ENCODE data around the gene C1orf159. TPM values are rescaled to one million over a fixed set of nuclear protein-coding genes. Genes with fewer than 3 reads are reported as not detected.

C1orf159 gene
- total and polyA plus RNA-seq, 2 of the 8 experiments (the other 6 are each of a cell fraction or from before 2014, with no cell fraction given), result 10.0 to 10.9 TPM

DNA sequence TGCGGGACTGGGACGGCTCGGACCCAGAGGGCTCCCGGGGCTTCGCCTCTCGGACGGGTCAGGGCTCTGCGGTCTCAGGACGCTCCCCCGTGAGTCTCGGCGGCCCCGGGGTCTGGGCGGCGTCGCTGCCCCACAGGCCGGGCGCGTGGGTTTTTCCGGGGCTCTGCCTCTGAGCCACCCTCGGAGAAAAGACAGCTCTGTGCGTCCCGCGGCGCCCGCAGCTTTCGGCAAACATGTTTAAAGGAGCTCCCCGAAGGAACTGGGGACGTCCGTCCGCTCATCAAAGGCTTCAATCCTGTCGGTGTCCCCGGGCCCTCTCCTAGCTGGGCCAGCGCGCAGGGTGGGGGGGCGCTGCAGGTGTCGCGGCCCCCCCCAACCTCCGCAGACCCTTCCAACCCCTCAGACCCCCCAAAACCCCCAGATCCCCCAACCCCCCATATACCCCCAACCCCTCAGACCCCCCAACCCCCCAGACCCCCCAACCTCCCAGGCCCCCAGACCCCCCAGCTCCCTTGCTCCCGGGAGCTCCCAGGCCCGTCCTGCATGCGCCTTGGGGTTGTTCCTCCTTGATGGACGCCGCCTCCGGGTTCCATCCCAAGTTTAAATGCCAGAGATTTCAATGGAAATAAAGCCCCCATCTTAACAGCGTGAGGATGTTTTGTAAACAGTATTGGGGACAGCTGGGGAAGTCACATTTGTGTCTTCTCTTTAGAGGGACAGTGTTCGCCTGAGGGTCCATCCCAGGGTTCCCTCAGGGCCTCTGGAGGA, 996 bp upstream of the C1orf159 start:
- no peak for FAIRE-seq
- no peak for DNase-seq (ENCODE audit: low read depth in 1 of 2, low spot score in 2 of 2)
- POLR2A ChIA-PET (ENCODE audit: partially characterized antibody), result interaction anchor here (1.0 kb wide), 2 partner anchors 58 to 114 kb away, joined by 3 read pairs; no protein-coding TSS in a partner anchor
- TF ChIP-seq TCF12 (IDR thresholded peaks at IDR 0.05; ENCODE audit: low read depth, low read length) (no peak), TAF1 (IDR thresholded peaks at IDR 0.05; ENCODE audit: low read depth, low read length) (no peak), JUN (IDR thresholded peaks at IDR 0.05; ENCODE audit: low read depth, low read length) (no peak), SP1 (IDR thresholded peaks at IDR 0.05; ENCODE audit: low read depth, low read length) (no peak), FOSL1 (IDR thresholded peaks at IDR 0.05; ENCODE audit: insufficient read depth, low read depth, low read length) (no peak), GABPA (IDR thresholded peaks at IDR 0.05; ENCODE audit: borderline replicate concordance, insufficient read depth, low read length) (0 out of 2 replicates have a peak, but pooled peaks have one; percentile 37), SUZ12 (IDR thresholded peaks at IDR 0.05; ENCODE audit: low read length) (0 out of 2 replicates have a peak, but pooled peaks have one; percentile 29), SIX5 (IDR thresholded peaks at IDR 0.05; ENCODE audit: low read depth, low read length) (no peak), POU5F1 (IDR thresholded peaks at IDR 0.05; ENCODE audit: low read depth, low read length) (no peak), KDM1A (IDR thresholded peaks at IDR 0.05; ENCODE audit: borderline replicate concordance, low read length) (no peak)
- TF ChIP-seq, protein P1, sequence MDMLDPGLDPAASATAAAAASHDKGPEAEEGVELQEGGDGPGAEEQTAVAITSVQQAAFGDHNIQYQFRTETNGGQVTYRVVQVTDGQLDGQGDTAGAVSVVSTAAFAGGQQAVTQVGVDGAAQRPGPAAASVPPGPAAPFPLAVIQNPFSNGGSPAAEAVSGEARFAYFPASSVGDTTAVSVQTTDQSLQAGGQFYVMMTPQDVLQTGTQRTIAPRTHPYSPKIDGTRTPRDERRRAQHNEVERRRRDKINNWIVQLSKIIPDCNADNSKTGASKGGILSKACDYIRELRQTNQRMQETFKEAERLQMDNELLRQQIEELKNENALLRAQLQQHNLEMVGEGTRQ (IDR thresholded peaks at IDR 0.05; ENCODE audit: low read length), result no peak

More for the DNA sequence above, 996 bp upstream of the C1orf159 start:
- Histone ChIP-seq H4K5ac (ENCODE audit: insufficient read length, low read depth, low read length) (no peak overlapping the region), H2BK120ac (replicated peaks; ENCODE audit: low read depth, low read length) (no peak overlapping the region), H2AK5ac (ENCODE audit: low read depth, low read length) (no peak overlapping the region), H3K4me2 (ENCODE audit: insufficient read depth in 1 of 2, low read depth in 2 of 2, low read length in 2 of 2) (peak overlapping the region; percentile 64 to 77), H2BK20ac (ENCODE audit: low read length) (no peak overlapping the region), H2BK12ac (ENCODE audit: low read depth, low read length) (no peak overlapping the region), H3K79me1 (ENCODE audit: low read depth, low read length) (peaks cover 2% of the 10 kb centered on the region), H3K14ac (ENCODE audit: insufficient read length) (no peak overlapping the region), H3K9me3 (ENCODE audit: insufficient read depth in 2 of 2, low read depth in 1 of 2, low read length in 1 of 2) (peaks cover 4 to 5% of the 10 kb centered on the region in 2 experiments; a peak in 1 of 4 replicates), H3K56ac (replicated peaks; ENCODE audit: insufficient read length, low read depth, low read length) (no peak overlapping the region), H3K23ac (ENCODE audit: insufficient read length) (no peak overlapping the region), H3K36me3 (ENCODE audit: control insufficient read depth in 2 of 4, insufficient read depth in 4 of 4, low read length in 3 of 4) (no peaks in the 10 kb centered on the region), H4K8ac (ENCODE audit: extremely low read depth, insufficient read depth, low read length) (peak overlapping the region; percentile 79), H3K23me2 (ENCODE audit: low read depth, low read length) (peaks cover 7% of the 10 kb centered on the region; the same call in 1 of the 2 replicates), H3K9ac (replicated peaks in 1 of 4; ENCODE audit: extremely low read depth in 1 of 4, low read depth in 3 of 4, low read length in 3 of 4) (no peak overlapping the region), H3K18ac (ENCODE audit: extremely low read depth, low read length) (no peak overlapping the region), H3K4me1 (replicated peaks in 1 of 4; ENCODE audit: control insufficient read depth in 3 of 4, insufficient read depth in 4 of 4, low read length in 3 of 4) (peaks cover 0 to 5% (median 2%) of the 10 kb centered on the region in 4 experiments; a peak in 4 of 7 replicates), H3K79me2 (ENCODE audit: control insufficient read depth in 1 of 2, insufficient read depth in 2 of 2, low read length in 2 of 2) (peaks cover 0 to 8% of the 10 kb centered on the region in 2 experiments; a peak in 1 of 4 replicates), H2BK5ac (ENCODE audit: low read depth, low read length) (no peak overlapping the region), H3K27ac (ENCODE audit: low read depth, low read length) (no peak overlapping the region), H4K91ac (replicated peaks; ENCODE audit: insufficient read length, low read length) (no peak overlapping the region), H4K20me1 (replicated peaks in 1 of 2; ENCODE audit: control insufficient read depth in 1 of 2, insufficient read depth in 2 of 2, low read length in 2 of 2) (peaks cover 0 to 2% of the 10 kb centered on the region in 2 experiments), H3K27me3 (replicated peaks in 1 of 4; ENCODE audit: control insufficient read depth in 3 of 4, extremely low read depth in 1 of 4, insufficient read depth in 3 of 4, low read length in 3 of 4) (peaks cover 2 to 19% (median 15%) of the 10 kb centered on the region in 4 experiments; a peak in 6 of 7 replicates), H3K4me3 (ENCODE audit: extremely low read depth in 1 of 4, insufficient read depth in 2 of 4, low read depth in 3 of 4, low read length in 4 of 4) (peak overlapping the region; percentile 48 to 78 (median 50)), H2BK15ac (ENCODE audit: low read length) (no peak overlapping the region), H3K4ac (replicated peaks; ENCODE audit: insufficient read length, low read depth, low read length) (no peak overlapping the region), H2AFZ (ENCODE audit: low read length) (no peak overlapping the region)
- CTCF ChIA-PET (ENCODE audit: partially characterized antibody), result interaction anchor here (0.8 to 1.5 kb wide), 3 partner anchors 14 to 174 kb away, joined by 3 to 4 read pairs (median 3); no protein-coding TSS in a partner anchor
- 21% methylated on average over 31 of the region's 47 CpGs; no CpG with 5 or more reads in 1 of the 2 experiments for WGBS, 2 experiments (ENCODE audit: extremely low coverage in 1 of 2, insufficient coverage in 1 of 2, insufficient read length in 1 of 2, insufficient replicate concordance in 2 of 2, low coverage in 1 of 2, low lambda C conversion rate in 2 of 2, missing lambda C conversion rate in 1 of 2)

All from H1 (cell line).